Gastroesophageal sphincter (tissue), 4 donors: Measurements from ENCODE around the gene GPHN. TPM values are rescaled to one million over a fixed set of nuclear protein-coding genes. Genes with fewer than 3 reads are reported as not detected.

ENCODE experiments used
- ATAC-seq: fragments of 150-250 bp; one replicate; pipeline ENCODE4 v1.9.1; 2016; ENCODE audit warnings: mild to moderate bottlenecking, moderate library complexity
- H3K27ac ChIP-seq, 4 donors: fragments of 200-600 bp; sonication (generic) in 3 of 4; 1 replicate in 3 of 4; 2 replicates in 1 of 4; pipeline ENCODE4 v1.5.1; 2016 to 2019
- H3K27me3 ChIP-seq: fragments of 200-600 bp; sonication (generic); one replicate; pipeline ENCODE4 v1.5.1; 2019
- H3K36me3 ChIP-seq, 2 donors: fragments of 200-600 bp; sonication (generic); one replicate each; pipeline ENCODE4 v1.5.1; 2019; ENCODE audit warnings: control low read depth in 1 of 2
- H3K4me1 ChIP-seq, 3 donors: fragments of 200-600 bp; sonication (generic); 1 replicate in 2 of 3; 2 replicates in 1 of 3; pipeline ENCODE4 v1.5.1; 2016 to 2019; ENCODE audit warnings: control low read depth in 2 of 3
- H3K4me3 ChIP-seq, 2 donors: fragments of 200-600 bp; sonication (generic); one replicate each; pipeline ENCODE4 v1.5.1; 2019; ENCODE audit warnings: mild to moderate bottlenecking in 1 of 2, moderate library complexity in 1 of 2
- H3K9me3 ChIP-seq, 3 donors: fragments of 200-600 bp; sonication (generic); one replicate each; pipeline ENCODE4 v1.5.1; 2017 to 2019; ENCODE audit warnings: control low read depth in 2 of 3
- EP300 ChIP-seq: sonication (generic); formaldehyde crosslinking; IDR thresholded peaks from one replicate; pipeline ENCODE4 v1.6.1; 2017; ENCODE audit warnings: antibody characterized with exemption, mild to moderate bottlenecking
- POLR2A ChIP-seq, 2 donors: fragments of 450-650 bp; IDR thresholded peaks; one replicate each; pipeline ENCODE4 v1.6.1; 2017; ENCODE audit warnings: antibody characterized with exemption in 2 of 2, mild to moderate bottlenecking in 2 of 2, moderate library complexity in 1 of 2
- POLR2AphosphoS5 ChIP-seq: sonication (generic); formaldehyde crosslinking; IDR thresholded peaks from one replicate; pipeline ENCODE4 v1.6.1; 2017; ENCODE audit warnings: antibody characterized with exemption
- WGBS, 2 donors: methylation state at CpG; one replicate each; pipeline ENCODE4 v1.1.5; 2018; ENCODE audit warnings: low coverage in 1 of 2; 5-methylcytosine and 5-hydroxymethylcytosine counted together
- total RNA-seq, 4 donors: library from RNA; depleted of rRNA; stranded (reverse); fragments of >200 nt; gene quantifications; one replicate each; pipeline ENCODE4 v1.1.0, GENCODE V29; 2016
- TF ChIP-seq, protein P1 (sequence below), 4 experiments: fragments of 200-600 bp in 2 of 4; fragments of 450-650 bp in 2 of 4; sonication (generic) in 1 of 4; IDR thresholded peaks; one replicate each; pipeline ENCODE4 v1.5.1; 2017 to 2019; ENCODE audit warnings: antibody characterized with exemption in 4 of 4, mild to moderate bottlenecking in 2 of 4, moderate library complexity in 2 of 4

Gene GPHN
- total RNA-seq, 4 donors from 2014 or later, result 13.1 to 16.5 (median 14.7) TPM

DNA sequence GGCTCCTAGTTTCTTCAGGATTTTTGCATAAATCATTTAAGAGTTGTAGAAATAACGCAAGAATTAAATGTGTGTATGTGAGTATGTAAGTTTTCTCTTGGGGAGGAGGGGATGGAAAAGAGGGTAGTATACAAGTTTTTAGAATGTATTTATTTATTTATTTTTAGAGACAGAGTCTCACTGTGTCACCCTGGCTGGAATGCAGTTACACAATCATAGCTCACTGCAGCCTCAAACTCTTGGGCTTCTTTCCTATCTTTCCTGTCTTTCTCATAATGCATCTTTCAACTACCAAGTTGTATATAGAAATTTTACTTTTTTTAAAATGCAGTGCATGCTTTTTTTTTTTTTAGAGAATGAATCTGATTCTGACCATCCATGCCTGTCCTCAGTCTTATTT lies 412.2 kb downstream of the GPHN start:
- TF ChIP-seq, protein P1, sequence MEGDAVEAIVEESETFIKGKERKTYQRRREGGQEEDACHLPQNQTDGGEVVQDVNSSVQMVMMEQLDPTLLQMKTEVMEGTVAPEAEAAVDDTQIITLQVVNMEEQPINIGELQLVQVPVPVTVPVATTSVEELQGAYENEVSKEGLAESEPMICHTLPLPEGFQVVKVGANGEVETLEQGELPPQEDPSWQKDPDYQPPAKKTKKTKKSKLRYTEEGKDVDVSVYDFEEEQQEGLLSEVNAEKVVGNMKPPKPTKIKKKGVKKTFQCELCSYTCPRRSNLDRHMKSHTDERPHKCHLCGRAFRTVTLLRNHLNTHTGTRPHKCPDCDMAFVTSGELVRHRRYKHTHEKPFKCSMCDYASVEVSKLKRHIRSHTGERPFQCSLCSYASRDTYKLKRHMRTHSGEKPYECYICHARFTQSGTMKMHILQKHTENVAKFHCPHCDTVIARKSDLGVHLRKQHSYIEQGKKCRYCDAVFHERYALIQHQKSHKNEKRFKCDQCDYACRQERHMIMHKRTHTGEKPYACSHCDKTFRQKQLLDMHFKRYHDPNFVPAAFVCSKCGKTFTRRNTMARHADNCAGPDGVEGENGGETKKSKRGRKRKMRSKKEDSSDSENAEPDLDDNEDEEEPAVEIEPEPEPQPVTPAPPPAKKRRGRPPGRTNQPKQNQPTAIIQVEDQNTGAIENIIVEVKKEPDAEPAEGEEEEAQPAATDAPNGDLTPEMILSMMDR (IDR thresholded peaks at IDR 0.05), result no peak
- TF ChIP-seq EP300, result no peak
- TF ChIP-seq POLR2A (IDR thresholded peaks at IDR 0.05), result no peak
- TF ChIP-seq POLR2AphosphoS5, result no peak
- no peak for ATAC-seq
- peaks cover 0 to 3% (median 0%) of the 10 kb centered on the region in 3 donors for H3K9me3 ChIP-seq
- 96 to 100% methylated on average over 1 of the region's 1 CpG for WGBS, 2 donors
- peaks cover 0 to 72% of the 10 kb centered on the region in 2 donors for H3K36me3 ChIP-seq
- no peaks in the 10 kb centered on the region for H3K4me1 ChIP-seq
- no peak overlapping the region for H3K4me3 ChIP-seq
- no peaks in the 10 kb centered on the region for H3K27me3 ChIP-seq
- H3K27ac ChIP-seq, result no peak overlapping the region

DNA sequence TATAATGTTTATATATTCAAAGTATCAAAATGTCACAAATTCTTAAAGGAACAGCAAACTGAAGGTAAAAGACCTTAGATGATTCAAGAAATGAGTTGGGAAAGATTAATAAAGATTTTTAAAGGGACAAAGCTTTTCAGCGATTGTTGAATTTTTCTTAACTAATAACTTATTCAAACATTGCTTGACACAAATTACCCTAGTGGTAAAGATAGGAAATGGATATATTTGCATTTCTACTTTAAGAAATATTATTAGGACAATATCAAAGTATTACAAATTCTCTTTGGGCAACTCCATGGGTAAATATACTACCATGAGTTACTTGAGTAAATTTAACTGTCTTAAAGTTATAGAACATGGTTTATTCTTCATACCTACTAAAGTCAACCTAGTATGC lies 415.3 kb downstream of the GPHN start:
- WGBS, 2 donors, result 97 to 100% methylated on average over 1 of the region's 1 CpG
- H3K27ac ChIP-seq, result no peak overlapping the region
- peaks cover 0 to 3% (median 0%) of the 10 kb centered on the region in 3 donors for H3K9me3 ChIP-seq
- H3K4me3 ChIP-seq, result no peak overlapping the region
- ATAC-seq, result no peak
- H3K27me3 ChIP-seq, result no peaks in the 10 kb centered on the region
- H3K4me1 ChIP-seq, result no peaks in the 10 kb centered on the region
- TF ChIP-seq, protein P1 (IDR thresholded peaks at IDR 0.05), result no peak
- no peak for TF ChIP-seq POLR2AphosphoS5
- TF ChIP-seq EP300, result no peak
- no peak for TF ChIP-seq POLR2A (IDR thresholded peaks at IDR 0.05)
- peaks cover 0 to 58% of the 10 kb centered on the region in 2 donors for H3K36me3 ChIP-seq

DNA sequence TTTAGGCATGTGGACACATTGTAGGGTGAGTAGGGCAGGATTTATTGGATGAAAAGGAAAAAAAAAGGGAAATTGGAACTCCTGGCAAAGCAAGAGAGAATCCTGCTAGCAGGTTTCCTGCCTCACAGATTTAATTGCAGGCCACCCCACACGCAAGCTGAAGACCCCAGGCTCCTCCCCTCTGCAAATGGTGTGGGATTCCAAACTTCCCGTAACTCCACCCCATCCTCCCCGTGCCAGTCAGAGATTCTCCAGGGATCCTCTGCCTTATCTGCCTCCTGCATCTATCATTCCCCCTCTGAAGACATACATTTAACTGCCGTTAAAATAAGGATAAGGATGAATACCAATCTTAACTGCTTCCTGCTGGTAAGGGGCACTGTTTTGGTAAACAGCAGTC lies 431.5 kb downstream of the GPHN start:
- WGBS, 2 donors, result 61 to 68% methylated on average over 3 to 4 of the region's 4 CpGs
- H3K4me1 ChIP-seq, result no peaks in the 10 kb centered on the region
- H3K36me3 ChIP-seq, result peaks cover 0 to 68% of the 10 kb centered on the region in 2 donors
- ATAC-seq, result no peak
- no peak overlapping the region for H3K4me3 ChIP-seq
- H3K27me3 ChIP-seq, result no peaks in the 10 kb centered on the region
- peaks cover 0 to 51% (median 2%) of the 10 kb centered on the region in 3 donors for H3K9me3 ChIP-seq
- TF ChIP-seq, protein P1 (IDR thresholded peaks at IDR 0.05), result no peak
- TF ChIP-seq POLR2A (IDR thresholded peaks at IDR 0.05) (no peak), POLR2AphosphoS5 (no peak), EP300 (no peak)
- H3K27ac ChIP-seq, result no peak overlapping the region

DNA sequence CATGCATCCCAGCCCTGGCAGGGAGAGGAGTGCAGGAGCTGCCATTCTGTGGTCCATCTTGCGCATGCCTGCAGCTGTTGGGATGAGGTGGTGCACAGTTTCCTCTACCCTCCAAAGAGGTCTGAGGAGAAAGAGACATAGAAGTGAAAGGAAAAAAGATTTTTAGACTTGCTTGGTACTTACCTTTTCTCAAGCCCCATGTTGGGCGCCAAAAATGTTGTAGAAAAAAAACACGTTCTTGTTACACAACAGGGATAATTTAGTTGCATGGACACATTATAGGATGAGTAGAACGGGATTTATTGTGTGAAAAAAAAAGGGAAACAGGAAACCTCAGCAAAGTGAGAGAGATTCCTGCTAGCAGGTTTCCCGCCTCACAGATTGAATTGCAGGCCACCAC lies 436.9 kb downstream of the GPHN start:
- 91 to 100% methylated on average over 5 of the region's 5 CpGs for WGBS, 2 donors

DNA sequence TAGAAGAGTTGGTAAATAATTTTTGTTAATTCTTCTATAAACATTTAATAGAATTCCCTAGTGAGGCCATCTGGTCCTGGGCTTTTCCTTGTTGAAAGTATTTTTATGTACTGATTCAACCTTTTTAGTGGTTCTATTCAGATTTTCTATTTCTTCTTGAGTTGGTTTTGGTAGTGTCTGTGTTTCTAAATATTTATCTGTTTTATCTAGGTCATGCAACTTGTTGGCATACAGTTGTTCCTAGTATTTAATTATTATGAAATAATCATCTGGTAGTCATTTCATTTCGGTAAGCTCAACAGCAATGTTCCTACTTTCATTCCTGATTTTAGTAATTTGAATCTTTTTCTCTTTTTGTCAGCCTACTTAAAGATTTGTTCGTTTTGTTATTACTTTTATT lies 447.2 kb downstream of the GPHN start:
- H3K27me3 ChIP-seq, result no peaks in the 10 kb centered on the region
- TF ChIP-seq, protein P1 (IDR thresholded peaks at IDR 0.05), result no peak
- TF ChIP-seq EP300 (no peak), POLR2A (IDR thresholded peaks at IDR 0.05) (no peak), POLR2AphosphoS5 (no peak)
- no peaks in the 10 kb centered on the region for H3K4me1 ChIP-seq
- 50 to 89% methylated on average over 2 of the region's 2 CpGs for WGBS, 2 donors
- H3K4me3 ChIP-seq, result no peak overlapping the region
- H3K27ac ChIP-seq, result no peak overlapping the region
- no peak for ATAC-seq
- H3K36me3 ChIP-seq, result peaks cover 0 to 36% of the 10 kb centered on the region in 2 donors
- peaks cover 0 to 28% (median 2%) of the 10 kb centered on the region in 3 donors for H3K9me3 ChIP-seq

More for the DNA sequence above, 436.9 kb downstream of the GPHN start:
- H3K27me3 ChIP-seq, result no peaks in the 10 kb centered on the region
- peaks cover 3 to 89% of the 10 kb centered on the region in 2 donors for H3K36me3 ChIP-seq
- TF ChIP-seq POLR2AphosphoS5 (no peak), EP300 (no peak)
- TF ChIP-seq, protein P1 (IDR thresholded peaks at IDR 0.05), result no peak
- H3K27ac ChIP-seq, result no peak overlapping the region
- H3K9me3 ChIP-seq, result peaks cover 4 to 88% (median 5%) of the 10 kb centered on the region in 3 donors
- ATAC-seq, result no peak
- no peak overlapping the region for H3K4me3 ChIP-seq
- no peaks in the 10 kb centered on the region for H3K4me1 ChIP-seq
